Measurements from ENCODE around the gene POLD4. TPM values are rescaled to one million over a fixed set of nuclear protein-coding genes. Genes with fewer than 3 reads are reported as not detected.

The POLD4 gene
- total and polyA plus RNA-seq, 2 of the 13 experiments (the other 11 are each of a cell fraction or from before 2014, with no cell fraction given), result 10.5 to 27.4 TPM

DNA sequence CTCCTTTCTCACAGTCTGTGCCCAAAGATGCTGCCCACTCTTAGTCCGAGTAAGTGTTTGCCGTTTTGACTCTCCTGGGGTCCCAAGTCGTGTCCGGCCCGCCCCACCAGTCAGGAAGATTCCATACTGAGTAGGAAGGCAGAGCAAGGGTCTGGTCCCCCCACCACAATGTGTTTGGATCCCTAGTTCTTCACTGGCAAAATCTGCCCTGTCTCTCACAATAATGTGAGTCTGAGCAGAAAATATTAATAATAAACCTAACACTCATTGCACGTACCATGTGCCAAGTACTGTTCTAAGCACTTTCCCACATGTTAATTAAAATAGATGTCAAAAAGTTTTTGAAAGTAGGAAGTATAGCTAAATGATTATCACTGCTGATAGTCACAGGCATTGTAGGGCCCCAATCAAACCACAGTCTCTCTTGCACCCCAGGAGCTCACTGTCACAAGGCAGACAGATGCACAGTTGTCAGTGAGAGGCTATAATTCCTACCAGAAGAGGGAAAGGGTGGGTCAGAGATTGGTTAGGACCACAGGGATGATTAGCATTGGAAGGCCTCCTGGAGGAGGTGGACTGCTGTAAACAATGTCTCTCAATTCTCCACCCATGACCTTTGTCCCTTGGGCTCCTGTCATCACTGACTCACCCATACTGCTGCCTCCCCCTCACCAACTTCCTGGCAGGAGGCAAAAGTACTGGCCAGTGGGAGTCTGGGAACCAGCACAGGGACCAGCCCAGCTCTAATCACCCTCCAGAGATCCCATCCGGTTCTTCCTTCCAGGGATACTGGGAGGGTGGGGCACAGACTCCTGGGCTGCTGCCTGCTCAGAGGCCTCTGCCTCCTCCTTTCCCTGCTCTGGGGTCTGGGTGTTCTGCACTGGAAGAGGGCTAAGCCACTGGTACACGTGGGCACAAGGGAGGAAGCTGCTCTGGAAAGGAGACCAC is 1.0 kb upstream of the POLD4 start (continued):
- TF ChIP-seq MZF1 (CRISPR knock-in tag; IDR thresholded peaks at IDR 0.05; ENCODE audit: borderline replicate concordance) (0 out of 2 replicates have a peak, but pooled peaks have one; percentile 55), ZSCAN30 (CRISPR knock-in tag; IDR thresholded peaks at IDR 0.05) (no peak), ZNF205 (CRISPR knock-in tag; IDR thresholded peaks at IDR 0.05) (peak; percentile 78), RORA (CRISPR knock-in tag; IDR thresholded peaks at IDR 0.05) (no peak), MXD4 (CRISPR knock-in tag; IDR thresholded peaks at IDR 0.05) (no peak), FOXK1 (CRISPR knock-in tag; IDR thresholded peaks at IDR 0.05; ENCODE audit: borderline replicate concordance, low read depth) (peak; percentile 82; the same call in 1 of the 2 replicates), ZNF841 (CRISPR knock-in tag; IDR thresholded peaks at IDR 0.05; ENCODE audit: borderline replicate concordance) (no peak), EP300 (IDR thresholded peaks at IDR 0.05; ENCODE audit: low read depth in 2 of 2, low read length in 2 of 2) (peak; percentile 49 to 65; a peak in 3 of 4 replicates), EP300 (CRISPR knock-in tag; IDR thresholded peaks at IDR 0.05; ENCODE audit: borderline replicate concordance) (peak; percentile 69), IRF2 (CRISPR knock-in tag; IDR thresholded peaks at IDR 0.05) (peak; percentile 68)
- TF ChIP-seq, protein P1, sequence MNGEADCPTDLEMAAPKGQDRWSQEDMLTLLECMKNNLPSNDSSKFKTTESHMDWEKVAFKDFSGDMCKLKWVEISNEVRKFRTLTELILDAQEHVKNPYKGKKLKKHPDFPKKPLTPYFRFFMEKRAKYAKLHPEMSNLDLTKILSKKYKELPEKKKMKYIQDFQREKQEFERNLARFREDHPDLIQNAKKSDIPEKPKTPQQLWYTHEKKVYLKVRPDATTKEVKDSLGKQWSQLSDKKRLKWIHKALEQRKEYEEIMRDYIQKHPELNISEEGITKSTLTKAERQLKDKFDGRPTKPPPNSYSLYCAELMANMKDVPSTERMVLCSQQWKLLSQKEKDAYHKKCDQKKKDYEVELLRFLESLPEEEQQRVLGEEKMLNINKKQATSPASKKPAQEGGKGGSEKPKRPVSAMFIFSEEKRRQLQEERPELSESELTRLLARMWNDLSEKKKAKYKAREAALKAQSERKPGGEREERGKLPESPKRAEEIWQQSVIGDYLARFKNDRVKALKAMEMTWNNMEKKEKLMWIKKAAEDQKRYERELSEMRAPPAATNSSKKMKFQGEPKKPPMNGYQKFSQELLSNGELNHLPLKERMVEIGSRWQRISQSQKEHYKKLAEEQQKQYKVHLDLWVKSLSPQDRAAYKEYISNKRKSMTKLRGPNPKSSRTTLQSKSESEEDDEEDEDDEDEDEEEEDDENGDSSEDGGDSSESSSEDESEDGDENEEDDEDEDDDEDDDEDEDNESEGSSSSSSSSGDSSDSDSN (CRISPR knock-in tag; IDR thresholded peaks at IDR 0.05), result peak; percentile 38
- TF ChIP-seq, protein P2, sequence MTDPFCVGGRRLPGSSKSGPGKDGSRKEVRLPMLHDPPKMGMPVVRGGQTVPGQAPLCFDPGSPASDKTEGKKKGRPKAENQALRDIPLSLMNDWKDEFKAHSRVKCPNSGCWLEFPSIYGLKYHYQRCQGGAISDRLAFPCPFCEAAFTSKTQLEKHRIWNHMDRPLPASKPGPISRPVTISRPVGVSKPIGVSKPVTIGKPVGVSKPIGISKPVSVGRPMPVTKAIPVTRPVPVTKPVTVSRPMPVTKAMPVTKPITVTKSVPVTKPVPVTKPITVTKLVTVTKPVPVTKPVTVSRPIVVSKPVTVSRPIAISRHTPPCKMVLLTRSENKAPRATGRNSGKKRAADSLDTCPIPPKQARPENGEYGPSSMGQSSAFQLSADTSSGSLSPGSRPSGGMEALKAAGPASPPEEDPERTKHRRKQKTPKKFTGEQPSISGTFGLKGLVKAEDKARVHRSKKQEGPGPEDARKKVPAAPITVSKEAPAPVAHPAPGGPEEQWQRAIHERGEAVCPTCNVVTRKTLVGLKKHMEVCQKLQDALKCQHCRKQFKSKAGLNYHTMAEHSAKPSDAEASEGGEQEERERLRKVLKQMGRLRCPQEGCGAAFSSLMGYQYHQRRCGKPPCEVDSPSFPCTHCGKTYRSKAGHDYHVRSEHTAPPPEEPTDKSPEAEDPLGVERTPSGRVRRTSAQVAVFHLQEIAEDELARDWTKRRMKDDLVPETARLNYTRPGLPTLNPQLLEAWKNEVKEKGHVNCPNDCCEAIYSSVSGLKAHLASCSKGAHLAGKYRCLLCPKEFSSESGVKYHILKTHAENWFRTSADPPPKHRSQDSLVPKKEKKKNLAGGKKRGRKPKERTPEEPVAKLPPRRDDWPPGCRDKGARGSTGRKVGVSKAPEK (CRISPR knock-in tag; IDR thresholded peaks at IDR 0.05; ENCODE audit: borderline replicate concordance), result no peak
- TF ChIP-seq, protein P3, sequence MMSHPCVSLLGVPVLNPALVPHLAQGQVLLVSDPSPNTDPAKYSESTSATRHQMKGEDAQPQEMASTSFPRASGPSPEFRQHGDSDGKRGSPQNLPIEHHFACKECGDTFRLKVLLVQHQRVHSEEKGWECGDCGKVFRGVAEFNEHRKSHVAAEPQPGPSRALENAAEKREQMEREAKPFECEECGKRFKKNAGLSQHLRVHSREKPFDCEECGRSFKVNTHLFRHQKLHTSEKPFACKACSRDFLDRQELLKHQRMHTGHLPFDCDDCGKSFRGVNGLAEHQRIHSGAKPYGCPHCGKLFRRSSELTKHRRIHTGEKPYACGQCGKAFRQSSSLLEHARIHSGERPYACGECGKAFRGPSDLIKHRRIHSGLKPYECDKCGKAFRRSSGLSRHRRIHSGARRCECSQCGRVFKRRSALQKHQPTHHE (CRISPR knock-in tag; IDR thresholded peaks at IDR 0.05; ENCODE audit: borderline replicate concordance), result no peak
- TF ChIP-seq, protein P4, sequence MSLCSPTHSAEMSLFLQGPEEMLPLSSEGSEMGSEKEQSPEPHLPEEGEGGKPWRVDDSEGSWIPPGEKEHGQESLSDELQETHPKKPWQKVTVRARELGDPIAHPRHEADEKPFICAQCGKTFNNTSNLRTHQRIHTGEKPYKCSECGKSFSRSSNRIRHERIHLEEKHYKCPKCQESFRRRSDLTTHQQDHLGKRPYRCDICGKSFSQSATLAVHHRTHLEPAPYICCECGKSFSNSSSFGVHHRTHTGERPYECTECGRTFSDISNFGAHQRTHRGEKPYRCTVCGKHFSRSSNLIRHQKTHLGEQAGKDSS (CRISPR knock-in tag; IDR thresholded peaks at IDR 0.05; ENCODE audit: borderline replicate concordance, low read depth), result 0 out of 2 replicates have a peak, but pooled peaks have one; percentile 73
- TF ChIP-seq, protein P5, sequence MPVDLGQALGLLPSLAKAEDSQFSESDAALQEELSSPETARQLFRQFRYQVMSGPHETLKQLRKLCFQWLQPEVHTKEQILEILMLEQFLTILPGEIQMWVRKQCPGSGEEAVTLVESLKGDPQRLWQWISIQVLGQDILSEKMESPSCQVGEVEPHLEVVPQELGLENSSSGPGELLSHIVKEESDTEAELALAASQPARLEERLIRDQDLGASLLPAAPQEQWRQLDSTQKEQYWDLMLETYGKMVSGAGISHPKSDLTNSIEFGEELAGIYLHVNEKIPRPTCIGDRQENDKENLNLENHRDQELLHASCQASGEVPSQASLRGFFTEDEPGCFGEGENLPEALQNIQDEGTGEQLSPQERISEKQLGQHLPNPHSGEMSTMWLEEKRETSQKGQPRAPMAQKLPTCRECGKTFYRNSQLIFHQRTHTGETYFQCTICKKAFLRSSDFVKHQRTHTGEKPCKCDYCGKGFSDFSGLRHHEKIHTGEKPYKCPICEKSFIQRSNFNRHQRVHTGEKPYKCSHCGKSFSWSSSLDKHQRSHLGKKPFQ (CRISPR knock-in tag; IDR thresholded peaks at IDR 0.05; ENCODE audit: insufficient replicate concordance), result peak; percentile 67
- TF ChIP-seq, protein P6, sequence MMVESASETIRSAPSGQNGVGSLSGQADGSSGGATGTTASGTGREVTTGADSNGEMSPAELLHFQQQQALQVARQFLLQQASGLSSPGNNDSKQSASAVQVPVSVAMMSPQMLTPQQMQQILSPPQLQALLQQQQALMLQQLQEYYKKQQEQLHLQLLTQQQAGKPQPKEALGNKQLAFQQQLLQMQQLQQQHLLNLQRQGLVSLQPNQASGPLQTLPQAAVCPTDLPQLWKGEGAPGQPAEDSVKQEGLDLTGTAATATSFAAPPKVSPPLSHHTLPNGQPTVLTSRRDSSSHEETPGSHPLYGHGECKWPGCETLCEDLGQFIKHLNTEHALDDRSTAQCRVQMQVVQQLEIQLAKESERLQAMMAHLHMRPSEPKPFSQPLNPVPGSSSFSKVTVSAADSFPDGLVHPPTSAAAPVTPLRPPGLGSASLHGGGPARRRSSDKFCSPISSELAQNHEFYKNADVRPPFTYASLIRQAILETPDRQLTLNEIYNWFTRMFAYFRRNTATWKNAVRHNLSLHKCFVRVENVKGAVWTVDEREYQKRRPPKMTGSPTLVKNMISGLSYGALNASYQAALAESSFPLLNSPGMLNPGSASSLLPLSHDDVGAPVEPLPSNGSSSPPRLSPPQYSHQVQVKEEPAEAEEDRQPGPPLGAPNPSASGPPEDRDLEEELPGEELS (CRISPR knock-in tag; IDR thresholded peaks at IDR 0.05), result peak; percentile 74
